Placental epithelial cell (primary cell): ENCODE data around the gene ACBD6. TPM values are rescaled to one million over a fixed set of nuclear protein-coding genes. Genes with fewer than 3 reads are reported as not detected.

Experiments
- small RNA-seq: library from RNA; depleted of rRNA; stranded (forward); fragments of <200 nt; gene quantifications from one replicate; pipeline ENCODE3, GENCODE V24; 2012
- total RNA-seq: library from RNA; depleted of rRNA; stranded (reverse); fragments of >200 nt; gene quantifications from 2 replicates; pipeline ENCODE4 v1.2.3, GENCODE V29; 2012

Gene ACBD6
- 38.1 and 40.7 TPM in 2 replicates for total RNA-seq

GRCh38 chr1:180502361-180503279 is at the start of gene ACBD6:
Gene ACBD6 (minus strand): TSS chr1:180502577. CDS start chr1:180502266, 311 bp downstream.

Small RNA genes within 50 kb of the gene (small RNA-seq; reads per million reads assigned to genes)
- gene MIR3121 (not detected), gene RF00019 (not detected)

Other genes starting within 250 kb of the ACBD6 start
- not detected in 2 replicates for gene OVAAL, start 56.4 kb upstream of the ACBD6 start, total RNA-seq
- gene XPR1, start 129.4 kb upstream of the ACBD6 start, total RNA-seq = 40.8 and 41.2 TPM in 2 replicates